Measurements from ENCODE around the gene RBM25.
"Not testable (repeated sequence)": the region's sequence is repeated elsewhere in the genome, so short reads cannot be mapped to it uniquely, and the experiment has no call there.

Gene RBM25

DNA sequence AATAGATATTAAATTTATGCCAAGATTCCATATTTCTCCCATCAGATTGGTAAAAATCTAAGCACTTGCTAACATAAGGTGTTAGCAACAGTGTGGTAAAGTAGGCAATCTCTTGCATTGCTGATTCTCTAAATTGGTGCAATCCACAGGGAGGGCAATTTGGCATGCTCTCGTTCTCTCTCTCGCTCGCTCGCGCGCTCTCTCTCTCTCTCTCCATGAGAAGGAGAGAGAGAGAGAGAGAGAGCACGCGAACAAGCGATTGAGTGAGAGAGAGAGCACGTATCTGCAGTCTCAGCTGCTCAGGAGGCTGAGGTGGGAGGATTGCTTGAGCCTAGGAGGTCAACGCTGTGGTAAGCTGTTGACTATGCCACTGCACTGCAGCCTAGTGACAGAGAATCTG is 103.9 kb downstream of the RBM25 start:
- Histone ChIP-seq H3K9ac (ENCODE audit: low read length in 5 of 5) (no peak overlapping the region), H3K27me3 (ENCODE audit: control insufficient read depth in 5 of 5, insufficient read depth in 4 of 5, low read length in 5 of 5) (no peaks in the 10 kb centered on the region), H3K27ac (ENCODE audit: low read depth, low read length) (no peak overlapping the region), H3K4me3 (ENCODE audit: low read depth in 1 of 5, low read length in 5 of 5) (no peak overlapping the region), H3K9me3 (ENCODE audit: control insufficient read depth in 5 of 5, low read length in 5 of 5) (no peaks in the 10 kb centered on the region), H3K36me3 (ENCODE audit: control insufficient read depth in 5 of 5, insufficient read depth in 5 of 5, low read length in 5 of 5) (peaks cover 25 to 73% (median 43%) of the 10 kb centered on the region in 5 donors), H3K4me1 (ENCODE audit: control insufficient read depth in 5 of 5, insufficient read depth in 5 of 5, low read length in 5 of 5) (no peaks in the 10 kb centered on the region)

DNA sequence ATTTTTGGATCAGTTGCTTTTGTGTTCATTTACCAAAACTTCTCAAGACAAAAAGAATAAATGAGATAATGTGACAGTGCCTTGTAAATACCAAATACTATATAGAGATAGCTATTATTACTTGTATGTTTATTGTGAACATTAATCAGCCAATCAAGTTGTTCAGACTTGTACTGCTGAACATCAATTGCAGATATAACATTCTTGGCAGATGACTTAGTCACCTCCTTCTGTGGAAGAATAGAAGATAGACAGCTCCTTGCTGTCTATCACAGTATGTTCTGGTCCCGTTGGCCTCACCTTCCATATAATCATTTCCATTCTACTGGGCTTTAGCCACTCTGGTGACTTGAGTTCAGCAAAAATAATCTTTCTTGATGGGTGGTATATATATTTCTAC is 108.1 kb downstream of the RBM25 start:
- H3K27ac ChIP-seq (ENCODE audit: low read depth, low read length) = no peak overlapping the region
- H3K4me3 ChIP-seq (ENCODE audit: low read depth in 1 of 5, low read length in 5 of 5) = no peak overlapping the region
- no peaks in the 10 kb centered on the region for H3K9me3 ChIP-seq (ENCODE audit: control insufficient read depth in 5 of 5, low read length in 5 of 5)
- no peak overlapping the region for H3K9ac ChIP-seq (ENCODE audit: low read length in 5 of 5)
- no peaks in the 10 kb centered on the region for H3K27me3 ChIP-seq (ENCODE audit: control insufficient read depth in 5 of 5, insufficient read depth in 4 of 5, low read length in 5 of 5)
- no peaks in the 10 kb centered on the region for H3K4me1 ChIP-seq (ENCODE audit: control insufficient read depth in 5 of 5, insufficient read depth in 5 of 5, low read length in 5 of 5)
- H3K36me3 ChIP-seq (ENCODE audit: control insufficient read depth in 5 of 5, insufficient read depth in 5 of 5, low read length in 5 of 5) = peaks cover 29 to 80% (median 48%) of the 10 kb centered on the region in 5 donors

DNA sequence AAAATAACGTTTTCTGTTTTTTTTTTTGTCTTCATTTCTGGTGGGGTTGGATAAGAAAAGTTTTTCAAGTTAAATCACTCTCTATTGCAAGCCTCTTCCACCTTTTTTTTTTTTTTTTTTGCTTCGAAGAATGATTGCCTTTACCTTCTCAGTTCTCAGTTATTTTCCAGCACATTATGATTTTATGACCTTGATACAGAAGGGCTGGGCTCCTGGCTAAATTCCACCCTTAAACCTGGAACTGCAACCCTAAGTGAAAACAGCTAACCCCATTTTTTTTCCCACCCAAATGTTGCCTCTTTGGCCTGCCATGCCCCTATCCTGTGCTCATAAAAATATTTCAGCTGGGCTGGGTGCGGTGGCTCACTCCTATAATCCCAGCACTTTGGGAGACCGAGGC is 109.4 kb downstream of the RBM25 start:
- Histone ChIP-seq H3K27me3 (ENCODE audit: control insufficient read depth in 5 of 5, insufficient read depth in 4 of 5, low read length in 5 of 5) (no peaks in the 10 kb centered on the region), H3K9ac (ENCODE audit: low read length in 5 of 5) (no peak overlapping the region), H3K4me3 (ENCODE audit: low read depth in 1 of 5, low read length in 5 of 5) (no peak overlapping the region), H3K4me1 (ENCODE audit: control insufficient read depth in 5 of 5, insufficient read depth in 5 of 5, low read length in 5 of 5) (no peaks in the 10 kb centered on the region), H3K9me3 (ENCODE audit: control insufficient read depth in 5 of 5, low read length in 5 of 5) (no peaks in the 10 kb centered on the region), H3K36me3 (ENCODE audit: control insufficient read depth in 5 of 5, insufficient read depth in 5 of 5, low read length in 5 of 5) (peaks cover 41 to 84% (median 55%) of the 10 kb centered on the region in 5 donors), H3K27ac (ENCODE audit: low read depth, low read length) (no peak overlapping the region)

DNA sequence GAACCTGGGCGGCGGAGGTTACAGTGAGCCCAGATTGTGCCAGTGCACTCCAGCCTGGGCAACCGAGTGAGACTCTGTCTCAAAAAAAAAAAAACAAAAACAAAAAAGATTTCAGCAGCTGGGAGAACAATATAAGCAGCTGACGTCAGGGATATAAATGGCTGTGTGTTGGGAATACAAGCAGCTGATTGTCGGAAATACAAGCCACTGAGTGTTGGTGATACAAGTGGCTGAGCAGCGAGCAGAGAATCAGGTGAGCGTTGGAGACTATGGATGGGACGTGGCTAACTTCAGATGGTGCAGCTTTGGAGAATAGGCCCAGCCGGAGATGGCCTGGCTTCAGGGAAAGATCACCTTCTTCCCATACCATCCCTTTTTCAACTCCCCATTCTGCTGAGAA is 109.9 kb downstream of the RBM25 start:
- no peak overlapping the region for H3K9ac ChIP-seq (ENCODE audit: low read length in 5 of 5)
- peaks cover 44 to 82% (median 55%) of the 10 kb centered on the region in 5 donors for H3K36me3 ChIP-seq (ENCODE audit: control insufficient read depth in 5 of 5, insufficient read depth in 5 of 5, low read length in 5 of 5)
- no peaks in the 10 kb centered on the region for H3K27me3 ChIP-seq (ENCODE audit: control insufficient read depth in 5 of 5, insufficient read depth in 4 of 5, low read length in 5 of 5)
- no peak overlapping the region for H3K4me3 ChIP-seq (ENCODE audit: low read depth in 1 of 5, low read length in 5 of 5)
- H3K4me1 ChIP-seq (ENCODE audit: control insufficient read depth in 5 of 5, insufficient read depth in 5 of 5, low read length in 5 of 5) = no peaks in the 10 kb centered on the region
- no peaks in the 10 kb centered on the region for H3K9me3 ChIP-seq (ENCODE audit: control insufficient read depth in 5 of 5, low read length in 5 of 5)
- H3K27ac ChIP-seq (ENCODE audit: low read depth, low read length) = no peak overlapping the region

DNA sequence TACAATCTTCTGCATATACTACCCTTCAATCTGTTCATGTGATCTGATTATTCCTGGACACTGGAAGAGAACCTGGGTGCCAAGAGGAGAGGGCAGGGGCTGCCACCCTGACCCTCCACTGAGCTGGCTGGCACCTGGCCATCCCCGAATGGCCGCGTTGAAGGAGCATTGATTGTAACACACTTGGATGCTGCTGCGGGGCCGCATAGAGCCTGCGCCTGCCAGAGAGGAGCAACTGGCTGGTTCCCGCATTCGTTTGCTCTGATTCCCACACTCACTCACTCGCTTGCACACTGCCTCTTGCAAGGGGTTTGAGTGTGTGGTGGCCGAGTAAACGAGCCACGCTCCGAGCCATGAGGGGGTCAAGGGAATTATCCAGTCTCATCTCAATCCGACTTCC is 110.4 kb downstream of the RBM25 start:
- Histone ChIP-seq H3K4me1 (ENCODE audit: control insufficient read depth in 5 of 5, insufficient read depth in 5 of 5, low read length in 5 of 5) (no peaks in the 10 kb centered on the region), H3K4me3 (ENCODE audit: low read depth in 1 of 5, low read length in 5 of 5) (no peak overlapping the region), H3K9me3 (ENCODE audit: control insufficient read depth in 5 of 5, low read length in 5 of 5) (no peaks in the 10 kb centered on the region), H3K27ac (ENCODE audit: low read depth, low read length) (no peak overlapping the region), H3K27me3 (ENCODE audit: control insufficient read depth in 5 of 5, insufficient read depth in 4 of 5, low read length in 5 of 5) (no peaks in the 10 kb centered on the region), H3K9ac (ENCODE audit: low read length in 5 of 5) (no peak overlapping the region), H3K36me3 (ENCODE audit: control insufficient read depth in 5 of 5, insufficient read depth in 5 of 5, low read length in 5 of 5) (peaks cover 44 to 82% (median 56%) of the 10 kb centered on the region in 5 donors)

DNA sequence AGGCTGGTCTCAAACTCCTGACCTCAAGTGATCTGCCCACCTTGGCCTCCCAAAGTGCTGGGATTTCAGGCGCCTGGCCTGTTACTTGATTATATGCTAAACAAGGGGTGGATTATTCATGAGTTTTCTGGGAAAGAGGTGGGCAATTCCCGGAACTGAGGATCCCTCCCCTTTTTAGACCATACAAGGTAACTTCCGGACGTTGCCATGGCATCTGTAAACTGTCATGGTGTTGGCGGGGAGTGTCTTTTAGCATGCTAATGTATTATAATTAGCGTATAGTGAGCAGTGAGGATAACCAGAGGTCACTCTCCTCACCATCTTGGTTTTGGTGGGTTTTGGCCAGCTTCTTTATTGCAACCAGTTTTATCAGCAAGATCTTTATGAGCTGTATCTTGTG is 111.5 kb downstream of the RBM25 start:
- H3K27me3 ChIP-seq (ENCODE audit: control insufficient read depth in 5 of 5, insufficient read depth in 4 of 5, low read length in 5 of 5); H3K4me1 ChIP-seq (ENCODE audit: control insufficient read depth in 5 of 5, insufficient read depth in 5 of 5, low read length in 5 of 5); H3K27ac ChIP-seq (ENCODE audit: low read depth, low read length); H3K4me3 ChIP-seq (ENCODE audit: low read depth in 1 of 5, low read length in 5 of 5); H3K9me3 ChIP-seq (ENCODE audit: control insufficient read depth in 5 of 5, low read length in 5 of 5); H3K9ac ChIP-seq (ENCODE audit: low read length in 5 of 5): not testable (repeated sequence)
- peaks cover 40 to 89% (median 66%) of the 10 kb centered on the region in 5 donors for H3K36me3 ChIP-seq (ENCODE audit: control insufficient read depth in 5 of 5, insufficient read depth in 5 of 5, low read length in 5 of 5)

DNA sequence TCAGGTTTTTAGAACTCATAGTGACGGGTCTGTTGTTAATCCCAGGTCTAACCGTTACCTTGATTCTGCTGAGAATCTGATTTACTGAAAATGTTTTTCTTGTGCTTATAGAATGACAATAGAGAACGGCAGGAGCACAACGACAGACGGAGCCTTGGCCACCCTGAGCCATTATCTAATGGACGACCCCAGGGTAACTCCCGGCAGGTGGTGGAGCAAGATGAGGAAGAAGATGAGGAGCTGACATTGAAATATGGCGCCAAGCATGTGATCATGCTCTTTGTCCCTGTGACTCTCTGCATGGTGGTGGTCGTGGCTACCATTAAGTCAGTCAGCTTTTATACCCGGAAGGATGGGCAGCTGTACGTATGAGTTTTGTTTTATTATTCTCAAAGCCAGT is 112.4 kb downstream of the RBM25 start:
- no peaks in the 10 kb centered on the region for H3K27me3 ChIP-seq (ENCODE audit: control insufficient read depth in 5 of 5, insufficient read depth in 4 of 5, low read length in 5 of 5)
- no peak overlapping the region for H3K4me3 ChIP-seq (ENCODE audit: low read depth in 1 of 5, low read length in 5 of 5)
- no peaks in the 10 kb centered on the region for H3K9me3 ChIP-seq (ENCODE audit: control insufficient read depth in 5 of 5, low read length in 5 of 5)
- H3K9ac ChIP-seq (ENCODE audit: low read length in 5 of 5) = no peak overlapping the region
- H3K4me1 ChIP-seq (ENCODE audit: control insufficient read depth in 5 of 5, insufficient read depth in 5 of 5, low read length in 5 of 5) = no peaks in the 10 kb centered on the region
- peaks cover 40 to 92% (median 67%) of the 10 kb centered on the region in 5 donors for H3K36me3 ChIP-seq (ENCODE audit: control insufficient read depth in 5 of 5, insufficient read depth in 5 of 5, low read length in 5 of 5)
- H3K27ac ChIP-seq (ENCODE audit: low read depth, low read length) = no peak overlapping the region

DNA sequence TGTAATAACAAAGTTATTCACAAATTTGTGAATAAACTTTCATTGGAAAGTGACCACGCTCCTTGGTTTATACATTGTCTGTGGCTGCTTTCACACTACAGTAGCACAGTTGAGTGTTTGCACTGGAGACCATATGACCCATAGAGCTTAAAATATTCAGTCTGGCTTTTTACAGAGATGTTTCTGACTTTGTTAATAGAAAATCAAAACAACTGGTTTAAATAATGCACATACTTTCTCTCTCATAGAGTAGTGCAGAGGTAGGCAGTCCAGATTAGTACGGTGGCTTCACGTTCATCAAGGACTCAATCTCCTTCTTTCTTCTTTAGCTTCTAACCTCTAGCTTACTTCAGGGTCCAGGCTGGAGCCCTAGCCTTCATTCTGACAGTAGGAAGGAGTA is 114.2 kb downstream of the RBM25 start:
- H3K27me3 ChIP-seq (ENCODE audit: control insufficient read depth in 5 of 5, insufficient read depth in 4 of 5, low read length in 5 of 5) = no peaks in the 10 kb centered on the region
- no peak overlapping the region for H3K27ac ChIP-seq (ENCODE audit: low read depth, low read length)
- H3K9ac ChIP-seq (ENCODE audit: low read length in 5 of 5) = no peak overlapping the region
- H3K4me3 ChIP-seq (ENCODE audit: low read depth in 1 of 5, low read length in 5 of 5) = no peak overlapping the region
- H3K4me1 ChIP-seq (ENCODE audit: control insufficient read depth in 5 of 5, insufficient read depth in 5 of 5, low read length in 5 of 5) = peaks cover 0 to 14% (median 7%) of the 10 kb centered on the region in 5 donors
- peaks cover 29 to 79% (median 62%) of the 10 kb centered on the region in 5 donors for H3K36me3 ChIP-seq (ENCODE audit: control insufficient read depth in 5 of 5, insufficient read depth in 5 of 5, low read length in 5 of 5)
- H3K9me3 ChIP-seq (ENCODE audit: control insufficient read depth in 5 of 5, low read length in 5 of 5) = no peaks in the 10 kb centered on the region

DNA sequence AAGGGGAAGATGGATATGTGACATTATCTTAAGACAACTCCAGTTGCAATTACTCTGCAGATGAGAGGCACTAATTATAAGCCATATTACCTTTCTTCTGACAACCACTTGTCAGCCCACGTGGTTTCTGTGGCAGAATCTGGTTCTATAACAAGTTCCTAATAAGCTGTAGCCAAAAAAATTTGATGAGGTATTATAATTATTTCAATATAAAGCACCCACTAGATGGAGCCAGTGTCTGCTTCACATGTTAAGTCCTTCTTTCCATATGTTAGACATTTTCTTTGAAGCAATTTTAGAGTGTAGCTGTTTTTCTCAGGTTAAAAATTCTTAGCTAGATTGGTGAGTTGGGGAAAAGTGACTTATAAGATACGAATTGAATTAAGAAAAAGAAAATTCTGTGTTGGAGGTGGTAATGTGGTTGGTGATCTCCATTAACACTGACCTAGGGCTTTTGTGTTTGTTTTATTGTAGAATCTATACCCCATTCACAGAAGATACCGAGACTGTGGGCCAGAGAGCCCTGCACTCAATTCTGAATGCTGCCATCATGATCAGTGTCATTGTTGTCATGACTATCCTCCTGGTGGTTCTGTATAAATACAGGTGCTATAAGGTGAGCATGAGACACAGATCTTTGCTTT is 114.9 kb downstream of the RBM25 start:
- H3K4me1 ChIP-seq (ENCODE audit: control insufficient read depth in 5 of 5, insufficient read depth in 5 of 5, low read length in 5 of 5) = peaks cover 0 to 15% (median 7%) of the 10 kb centered on the region in 5 donors
- no peaks in the 10 kb centered on the region for H3K27me3 ChIP-seq (ENCODE audit: control insufficient read depth in 5 of 5, insufficient read depth in 4 of 5, low read length in 5 of 5)
- no peak overlapping the region for H3K27ac ChIP-seq (ENCODE audit: low read depth, low read length)
- H3K9ac ChIP-seq (ENCODE audit: low read length in 5 of 5) = no peak overlapping the region
- H3K9me3 ChIP-seq (ENCODE audit: control insufficient read depth in 5 of 5, low read length in 5 of 5) = no peaks in the 10 kb centered on the region
- peaks cover 28 to 74% (median 62%) of the 10 kb centered on the region in 5 donors for H3K36me3 ChIP-seq (ENCODE audit: control insufficient read depth in 5 of 5, insufficient read depth in 5 of 5, low read length in 5 of 5)
- no peak overlapping the region for H3K4me3 ChIP-seq (ENCODE audit: low read depth in 1 of 5, low read length in 5 of 5)

All from subcutaneous abdominal adipose tissue (tissue), 5 donors.